Stimulated activated CD4-positive, alpha-beta T cell treated with anti-CD3 and anti-CD28 coated beads, Interleukin-4, amount 100 ng/mL, for 1 hour (primary cell): ENCODE data around the gene MTMR6.
"Not testable (repeated sequence)": the region's sequence is repeated elsewhere in the genome, so short reads cannot be mapped to it uniquely, and the experiment has no call there.

Experiments
- DNase-seq: peaks from one replicate; pipeline ENCODE4 v3.0.0-alpha.2; 2020

MTMR6 gene

DNA sequence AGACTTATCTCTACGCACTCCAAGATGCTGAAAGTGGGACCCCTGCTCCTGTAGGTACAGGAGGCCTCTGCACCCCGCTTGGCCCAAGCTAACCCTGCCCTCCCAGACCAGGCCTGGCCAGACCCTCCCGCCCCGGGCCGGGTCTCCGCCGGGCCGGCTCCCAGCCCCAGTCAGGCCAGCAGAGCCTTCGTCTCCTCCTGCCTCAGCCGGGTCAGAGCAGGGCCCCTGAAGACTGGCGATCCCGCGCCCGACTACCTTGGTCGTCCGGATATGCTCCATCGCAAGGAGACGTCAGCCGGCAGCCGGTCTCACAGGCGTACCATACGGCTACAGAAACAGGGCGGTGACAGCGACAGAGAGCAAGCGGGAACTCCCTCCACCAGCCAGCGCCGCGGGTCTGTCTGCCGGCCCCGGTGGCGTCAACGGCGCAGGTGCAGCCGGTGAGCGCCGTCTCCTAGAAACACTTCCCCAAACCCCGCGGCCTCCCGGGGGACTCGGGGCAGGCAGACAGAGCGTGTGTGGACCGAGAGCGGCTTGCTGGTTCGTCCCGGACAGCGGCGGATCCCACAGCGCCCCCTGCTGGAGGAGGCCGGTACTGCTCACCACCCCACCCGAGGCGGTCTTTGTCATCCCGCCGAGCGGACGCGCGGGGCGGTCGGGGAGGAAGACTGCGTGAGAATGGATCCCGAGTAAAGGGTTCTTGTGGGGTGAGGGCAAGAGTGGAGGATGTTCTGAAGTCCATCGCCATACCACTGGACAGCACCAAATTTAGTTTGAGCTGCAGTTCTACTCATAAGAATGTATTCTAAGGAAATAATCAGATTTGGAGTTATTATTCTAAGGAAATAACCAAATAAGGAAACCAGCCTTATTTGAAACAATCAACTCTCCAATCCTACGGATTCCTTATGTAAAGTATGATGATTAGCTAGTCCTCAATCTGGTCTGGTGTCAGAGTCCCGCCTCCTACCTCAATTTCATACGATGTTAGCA is at the start of gene MTMR6:
Gene MTMR6, minus strand, starts transcription at position 520 of the 993 bp plus-strand sequence. Its CDS starts 241 bp downstream, at position 279.
- peak; percentile 96 for DNase-seq

DNA sequence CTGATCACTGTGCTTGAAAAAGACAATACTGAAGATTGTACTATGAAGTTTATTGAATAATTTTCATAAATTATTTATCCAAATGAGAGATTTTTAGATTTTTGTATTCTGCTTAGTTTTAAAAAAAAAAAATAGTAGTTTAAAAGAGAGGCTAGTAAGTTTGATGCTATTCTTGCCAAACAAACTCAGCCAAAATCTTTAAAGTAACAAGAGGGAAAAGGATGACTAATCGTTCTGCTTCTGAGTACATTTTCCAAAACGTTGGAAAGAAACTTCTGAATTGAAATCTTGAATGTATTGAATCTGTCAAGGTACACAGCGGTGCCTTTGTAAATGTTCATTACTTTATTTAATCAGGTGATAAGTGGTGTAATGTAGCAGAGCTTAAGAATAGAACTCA is 48.6 kb upstream of the MTMR6 start:
- no peak for DNase-seq

DNA sequence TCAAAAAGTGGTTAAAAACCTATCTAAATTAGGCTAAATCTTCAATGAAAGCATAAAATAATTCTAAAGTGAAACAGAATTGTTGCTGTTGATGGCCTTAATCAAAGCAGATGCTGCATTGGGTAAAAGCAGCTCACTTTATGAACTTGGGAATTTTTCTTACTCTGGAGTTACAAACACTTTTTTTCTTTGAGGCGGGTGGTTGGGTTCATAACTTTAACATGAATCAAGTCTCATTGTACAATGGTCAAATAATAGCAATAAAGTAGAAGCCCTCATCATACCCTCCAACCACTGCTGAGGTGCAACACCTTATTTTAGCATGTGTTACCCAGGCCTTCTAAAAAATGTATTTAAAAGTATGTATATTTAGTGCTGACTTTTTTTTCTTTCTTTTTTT is 43.3 kb upstream of the MTMR6 start:
- DNase-seq, result no peak

DNA sequence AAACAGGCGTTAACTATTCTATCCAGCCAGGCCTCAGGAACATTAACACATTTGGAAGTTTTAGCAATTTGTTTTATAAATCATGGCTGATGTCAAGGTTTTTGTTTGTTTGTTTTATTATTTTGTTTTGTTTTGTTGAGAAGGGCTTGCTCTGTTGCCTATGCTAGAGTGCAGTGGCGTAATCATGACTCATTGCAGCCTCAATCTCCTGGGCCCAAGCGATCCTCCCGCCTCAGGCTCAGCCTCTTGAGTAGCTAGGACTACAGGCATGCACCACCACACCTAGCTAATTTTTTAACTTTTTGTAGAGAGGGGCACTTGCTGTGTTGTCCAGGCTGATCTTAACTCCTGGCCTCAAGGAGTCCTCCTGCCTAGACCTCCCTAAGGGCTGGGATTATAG is 42.4 kb upstream of the MTMR6 start:
- no peak for DNase-seq

DNA sequence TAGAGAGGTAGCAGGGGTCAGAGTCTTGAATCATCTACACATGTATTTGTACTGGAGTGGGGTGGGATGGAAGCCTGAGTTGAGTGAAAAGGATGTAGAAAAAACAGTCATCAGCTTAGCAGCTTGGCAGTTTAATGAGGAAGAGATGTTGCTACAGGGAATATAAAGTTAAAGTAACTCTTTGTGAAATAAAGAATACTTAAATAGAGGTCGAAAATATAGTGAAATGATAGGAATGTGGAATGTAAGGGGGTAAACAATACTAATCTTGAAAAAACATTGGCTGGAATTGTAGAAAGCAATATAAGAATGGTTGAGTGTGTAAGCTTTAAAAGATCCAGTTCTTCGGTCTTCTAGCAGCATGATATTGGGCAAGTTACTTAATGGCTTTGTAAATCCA is 36.8 kb upstream of the MTMR6 start:
- no peak for DNase-seq

DNA sequence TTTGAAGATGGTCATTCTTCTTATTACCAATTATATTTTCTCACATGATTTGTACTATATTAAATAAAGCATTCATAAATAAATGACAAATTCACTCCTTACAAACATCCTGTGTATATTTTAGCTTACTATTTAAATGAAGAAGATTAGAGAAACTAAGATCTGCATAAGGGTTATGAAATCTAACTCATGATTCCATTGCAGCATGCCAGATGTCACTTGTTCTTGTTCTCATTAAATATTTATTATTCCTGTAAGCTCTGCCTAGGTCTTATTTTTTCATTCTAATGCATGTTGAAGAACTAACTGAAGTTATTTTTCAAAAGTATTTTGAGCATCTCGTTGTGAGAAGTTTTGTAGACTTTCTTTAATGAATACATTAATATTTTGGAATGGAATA is 32.5 kb upstream of the MTMR6 start:
- DNase-seq, result no peak

DNA sequence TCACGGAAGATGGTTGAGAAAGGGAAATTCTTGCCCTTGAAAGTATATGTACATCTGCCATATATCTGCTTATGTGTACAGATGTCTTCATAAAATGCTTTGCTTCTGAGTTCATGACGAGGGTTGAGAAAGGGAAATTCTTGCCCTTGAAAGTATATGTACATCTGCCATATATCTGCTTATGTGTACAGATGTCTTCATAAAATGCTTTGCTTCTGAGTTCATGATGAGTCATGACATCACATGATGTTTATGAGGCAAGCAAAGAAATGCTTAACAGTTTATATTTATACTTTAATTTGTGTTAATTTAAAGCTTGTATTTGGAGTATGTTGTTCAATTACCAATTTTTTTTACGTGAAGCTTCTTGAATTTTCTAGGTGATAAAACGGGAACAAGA is 31.7 kb upstream of the MTMR6 start:
- not testable (repeated sequence) for DNase-seq

DNA sequence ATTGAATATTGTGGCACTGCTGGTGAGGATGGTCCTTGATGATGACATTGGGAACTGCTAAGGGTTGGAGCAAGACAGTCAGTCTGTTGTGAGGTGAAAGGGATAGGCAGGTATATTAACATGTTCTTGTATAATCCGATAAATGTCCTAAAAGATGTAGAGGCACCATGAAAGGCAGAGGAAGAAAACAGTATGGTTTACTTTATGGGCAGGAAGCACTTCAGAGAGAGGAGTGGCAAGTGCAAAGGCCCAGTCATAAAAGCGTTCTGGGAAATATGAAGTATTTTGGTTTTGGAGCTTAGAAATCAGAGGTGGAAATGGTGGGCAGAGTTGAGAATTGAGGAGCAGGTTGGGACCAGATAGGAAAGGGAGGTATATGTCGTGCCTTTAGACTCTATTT is 23.6 kb upstream of the MTMR6 start:
- DNase-seq, result no peak

DNA sequence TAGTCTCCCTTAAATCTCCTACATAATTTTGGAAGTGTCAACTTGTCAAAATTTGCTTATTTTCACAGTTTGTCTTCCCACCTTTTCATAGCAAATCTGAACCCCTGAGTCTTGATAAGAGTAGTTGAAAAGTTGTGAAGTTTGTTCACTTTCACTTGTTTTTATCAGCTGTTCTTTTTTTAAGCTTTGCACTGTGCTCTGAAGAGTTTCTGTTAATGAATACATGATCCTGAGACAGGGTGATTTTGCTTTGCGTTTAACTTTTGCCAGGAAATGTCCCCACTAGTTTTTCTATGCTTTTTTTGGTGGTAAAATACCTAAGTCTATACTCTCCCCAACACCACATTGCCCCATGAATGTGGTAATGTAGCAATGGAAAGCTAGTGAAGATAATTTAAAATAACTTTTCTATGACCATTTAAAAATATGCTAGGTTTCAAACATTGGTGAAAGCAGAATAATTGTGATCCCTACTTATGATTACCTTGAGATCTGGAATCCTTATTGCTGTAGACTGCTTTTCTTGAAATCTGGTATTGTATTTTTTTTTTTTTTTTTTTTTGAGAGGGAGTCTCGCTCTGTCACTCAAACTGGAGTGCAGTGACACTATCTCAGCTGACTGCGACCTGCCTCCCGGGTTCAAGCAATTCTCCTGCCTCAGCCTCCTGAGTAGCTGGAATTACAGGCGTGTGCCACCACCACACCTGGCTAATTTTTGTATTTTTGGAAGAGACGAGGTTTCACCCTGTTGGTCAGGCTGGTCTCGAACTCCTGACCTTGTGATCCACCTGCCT is 19.6 kb upstream of the MTMR6 start:
- no peak for DNase-seq

DNA sequence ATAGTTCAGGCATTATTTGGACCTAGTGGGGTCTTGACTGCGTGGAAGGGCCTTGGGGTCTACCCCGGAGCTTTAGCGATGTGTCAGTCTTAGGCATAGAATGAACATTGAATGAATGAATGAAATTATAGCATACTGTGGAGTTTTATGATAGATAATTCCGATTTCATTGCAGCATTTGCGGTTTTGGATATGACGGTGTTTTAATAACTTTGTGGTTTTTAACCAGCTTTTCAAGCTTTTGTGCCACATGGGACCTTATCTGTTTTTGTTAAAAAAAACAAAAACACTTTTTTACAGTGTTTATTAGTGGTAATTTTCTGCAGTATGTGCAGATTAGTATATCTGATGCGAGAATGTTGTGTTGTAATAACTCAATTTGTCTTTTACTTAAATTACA is 14.8 kb upstream of the MTMR6 start:
- no peak for DNase-seq

DNA sequence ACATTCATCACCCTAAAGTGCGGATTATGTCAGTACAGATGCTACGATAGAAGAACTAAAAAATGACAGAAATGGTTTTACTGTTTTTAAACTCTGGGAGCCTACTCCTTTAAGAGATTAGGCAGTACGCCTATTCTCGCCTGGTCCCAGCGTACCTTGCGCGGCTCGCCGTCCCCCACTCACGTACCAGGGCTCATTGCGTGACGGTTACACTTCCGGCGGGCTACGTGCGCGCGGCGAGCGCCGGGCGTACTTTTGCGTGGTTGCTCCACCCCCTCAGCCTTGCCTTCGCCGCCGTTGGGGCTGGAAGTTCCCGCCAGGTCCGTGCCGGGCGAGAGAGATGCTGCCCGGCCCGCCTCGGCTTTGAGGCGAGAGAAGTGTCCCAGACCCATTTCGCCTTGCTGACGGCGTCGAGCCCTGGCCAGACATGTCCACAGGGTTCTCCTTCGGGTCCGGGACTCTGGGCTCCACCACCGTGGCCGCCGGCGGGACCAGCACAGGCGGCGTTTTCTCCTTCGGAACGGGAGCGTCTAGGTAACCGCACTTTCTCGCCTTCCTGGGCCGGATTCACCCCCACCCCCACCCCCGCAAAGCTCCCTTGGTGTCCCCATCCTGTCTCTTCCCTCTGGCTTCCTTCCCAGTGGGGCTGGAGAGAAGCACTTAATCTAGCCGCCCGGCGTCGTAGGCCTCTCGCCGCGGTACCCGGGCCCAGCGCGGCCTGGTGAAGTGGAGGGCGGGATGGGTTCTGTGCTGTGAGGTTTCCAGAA is 14.2 kb upstream of the MTMR6 start, which contains the start of gene NUP58:
Gene NUP58, plus strand, starts transcription at position 279 of the 767 bp plus-strand sequence. Its CDS starts 149 bp downstream, at position 428.
- DNase-seq, result peak; percentile 93

DNA sequence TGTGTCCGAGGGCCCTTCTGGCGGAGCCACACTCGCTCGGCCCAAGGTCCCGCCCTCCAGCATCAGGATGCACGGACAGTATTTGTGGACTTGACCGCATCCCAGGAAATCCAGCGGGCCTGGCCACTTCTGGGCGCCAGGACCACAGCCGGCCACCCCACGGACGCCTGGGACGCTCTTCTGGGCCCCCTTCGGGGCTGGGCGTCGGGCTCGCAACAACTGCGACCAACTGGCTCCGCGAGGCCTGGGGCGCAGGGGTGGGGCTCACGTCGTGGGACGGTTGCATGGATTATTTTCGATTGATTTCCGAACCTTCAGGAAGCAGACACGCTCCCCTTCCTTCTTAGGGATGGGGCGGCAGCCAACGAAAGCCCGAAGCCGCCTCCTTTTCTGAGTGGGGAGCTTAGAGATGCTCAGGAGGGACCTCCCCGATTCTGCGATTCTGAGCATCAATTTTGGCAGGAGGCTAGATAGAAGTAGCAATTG is 13.6 kb upstream of the MTMR6 start:
- peak; percentile 21 for DNase-seq

DNA sequence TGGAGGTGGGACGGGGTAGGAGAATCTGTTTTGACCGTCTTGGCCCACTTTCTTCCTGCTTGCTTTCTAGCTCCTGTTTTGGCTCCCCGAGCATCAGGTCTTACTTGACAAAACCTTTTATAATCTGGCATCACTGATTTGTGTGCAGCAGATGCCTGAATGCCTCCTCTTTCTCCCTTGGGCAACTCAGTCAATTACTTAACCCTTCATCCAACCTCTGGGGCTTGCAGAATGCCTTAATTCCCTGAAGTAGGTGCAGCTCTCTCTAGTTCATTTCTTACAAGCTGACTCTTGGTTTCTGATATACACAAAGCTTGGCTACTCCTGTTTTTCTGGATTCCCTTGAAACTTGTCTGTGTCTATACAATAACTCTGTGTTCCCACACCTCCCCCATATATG is 8.4 kb upstream of the MTMR6 start:
- DNase-seq, result no peak

DNA sequence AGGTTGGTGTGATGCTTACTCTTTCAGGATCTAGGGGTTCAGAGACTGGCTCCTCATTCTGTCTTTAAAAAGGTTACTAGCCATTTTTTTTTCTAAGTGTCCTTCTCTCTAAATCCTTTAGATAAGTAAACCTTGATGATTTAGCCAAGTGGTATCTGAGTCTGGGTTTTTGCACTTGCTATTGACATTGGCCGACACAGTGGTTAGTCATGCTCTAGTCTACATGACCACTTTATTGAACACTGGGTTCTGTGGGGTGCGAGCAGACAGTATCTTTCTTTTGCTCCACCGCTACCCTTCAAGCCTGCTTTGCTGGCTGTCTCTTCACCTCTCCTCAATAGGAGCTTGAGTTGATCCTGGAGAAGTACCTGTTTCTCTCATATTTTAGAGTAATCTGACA is 7.9 kb upstream of the MTMR6 start:
- no peak for DNase-seq

DNA sequence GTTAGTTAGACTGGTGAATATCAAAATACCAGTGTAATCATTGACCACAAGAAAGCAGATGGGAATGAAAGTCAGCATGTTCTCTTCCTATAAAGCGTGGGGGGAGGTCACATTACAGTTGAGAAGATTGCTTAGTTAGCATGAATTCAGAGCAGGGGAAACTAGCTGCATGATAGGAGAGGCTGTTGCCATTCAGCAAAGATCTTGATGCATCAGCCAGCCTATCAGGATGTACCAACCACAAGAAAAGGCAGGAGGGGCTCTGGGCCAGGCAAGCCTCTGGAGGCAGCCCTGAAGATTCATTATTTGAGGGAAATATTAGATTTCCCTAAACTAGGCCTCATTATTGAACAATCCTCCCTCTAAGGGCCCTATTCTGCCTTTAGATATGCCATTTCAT is 5.0 kb upstream of the MTMR6 start:
- no peak for DNase-seq

DNA sequence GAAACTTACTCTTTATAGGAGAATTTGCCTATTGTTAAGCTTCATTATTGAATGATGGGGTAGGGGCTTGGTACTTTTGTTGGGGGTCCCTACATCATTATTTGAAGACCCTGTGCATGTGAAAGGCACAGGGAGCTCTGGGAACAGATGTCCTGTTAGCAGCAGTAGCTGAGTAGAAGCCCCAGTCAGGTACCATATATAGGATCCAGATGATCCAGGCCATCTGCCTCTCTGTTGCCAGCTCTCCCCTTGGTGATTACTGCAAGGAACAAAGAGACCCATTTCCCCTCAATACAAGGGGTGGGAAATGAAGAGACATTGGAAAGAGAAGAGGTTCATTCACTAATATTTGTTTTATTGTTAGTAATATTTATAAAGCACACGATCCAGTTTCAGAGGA is 4.4 kb upstream of the MTMR6 start:
- DNase-seq, result no peak

DNA sequence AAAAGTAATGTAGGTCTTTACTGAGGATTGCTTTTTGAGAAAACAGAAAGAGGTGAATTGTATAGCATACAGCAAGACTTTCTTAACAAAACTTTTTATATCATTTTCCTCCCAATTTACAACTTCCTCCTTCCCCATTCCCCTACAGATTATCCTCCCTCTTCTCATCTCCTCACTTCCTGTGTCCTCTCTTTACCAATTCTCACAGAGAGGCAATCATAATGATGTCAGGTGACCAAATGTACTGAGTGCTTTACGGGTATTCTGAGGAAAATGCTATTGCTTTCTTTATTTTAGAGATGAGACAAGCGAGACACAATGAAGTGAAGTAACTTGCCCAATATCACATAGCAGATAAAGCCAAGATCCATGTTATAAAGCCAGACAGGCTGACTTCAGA is 1.7 kb upstream of the MTMR6 start:
- DNase-seq, result no peak

DNA sequence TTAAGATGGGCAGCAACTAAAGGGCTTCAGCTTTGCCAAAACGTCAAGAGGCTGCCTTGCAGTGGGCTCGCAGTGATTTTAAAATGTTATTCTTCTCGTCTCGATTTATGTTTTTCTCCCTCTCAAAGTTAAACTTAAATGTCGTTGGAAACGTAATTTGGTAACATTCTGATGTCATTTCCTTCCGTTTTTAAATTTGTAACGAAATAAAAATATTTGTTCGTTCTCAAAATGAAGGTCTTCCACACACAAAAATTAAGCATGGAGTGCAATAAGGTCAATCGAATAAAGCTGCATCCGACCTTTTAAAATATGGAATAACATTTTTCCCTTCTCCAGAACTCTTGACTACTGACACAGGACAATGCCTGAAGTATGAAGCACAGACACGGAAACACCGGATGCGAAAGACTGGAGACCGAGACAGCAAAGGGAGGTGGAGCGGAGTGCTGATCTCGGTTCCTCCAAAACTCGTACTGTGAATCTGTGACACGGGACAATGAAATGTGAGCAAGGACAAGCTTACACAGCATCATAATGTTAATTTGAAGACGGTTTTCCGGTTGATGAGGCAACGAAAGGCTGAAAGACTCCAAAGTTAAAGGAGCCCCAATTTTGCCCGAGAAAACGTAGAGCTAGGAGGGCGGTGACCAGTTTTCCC is 850 bp downstream of the MTMR6 start:
- no peak for DNase-seq

DNA sequence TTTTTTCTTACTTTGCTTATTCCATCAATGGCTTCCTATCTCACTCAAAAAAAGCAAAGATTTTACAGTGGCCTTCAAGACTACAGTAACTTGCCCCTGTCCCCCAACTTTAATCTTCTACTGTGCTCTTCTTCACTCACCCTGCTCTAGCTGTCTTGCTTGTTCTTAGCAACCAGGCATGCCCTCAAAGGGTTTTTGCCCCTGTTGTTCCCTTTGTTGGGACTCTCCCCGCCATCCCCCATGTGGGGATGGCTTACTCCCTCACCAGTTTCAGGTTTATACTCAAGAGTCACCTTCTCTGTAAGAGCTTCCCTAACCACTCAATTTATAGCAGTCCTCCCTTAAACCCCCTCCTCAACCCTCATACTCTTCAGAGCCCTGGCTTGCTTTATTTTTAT is 5.4 kb downstream of the MTMR6 start:
- no peak for DNase-seq

DNA sequence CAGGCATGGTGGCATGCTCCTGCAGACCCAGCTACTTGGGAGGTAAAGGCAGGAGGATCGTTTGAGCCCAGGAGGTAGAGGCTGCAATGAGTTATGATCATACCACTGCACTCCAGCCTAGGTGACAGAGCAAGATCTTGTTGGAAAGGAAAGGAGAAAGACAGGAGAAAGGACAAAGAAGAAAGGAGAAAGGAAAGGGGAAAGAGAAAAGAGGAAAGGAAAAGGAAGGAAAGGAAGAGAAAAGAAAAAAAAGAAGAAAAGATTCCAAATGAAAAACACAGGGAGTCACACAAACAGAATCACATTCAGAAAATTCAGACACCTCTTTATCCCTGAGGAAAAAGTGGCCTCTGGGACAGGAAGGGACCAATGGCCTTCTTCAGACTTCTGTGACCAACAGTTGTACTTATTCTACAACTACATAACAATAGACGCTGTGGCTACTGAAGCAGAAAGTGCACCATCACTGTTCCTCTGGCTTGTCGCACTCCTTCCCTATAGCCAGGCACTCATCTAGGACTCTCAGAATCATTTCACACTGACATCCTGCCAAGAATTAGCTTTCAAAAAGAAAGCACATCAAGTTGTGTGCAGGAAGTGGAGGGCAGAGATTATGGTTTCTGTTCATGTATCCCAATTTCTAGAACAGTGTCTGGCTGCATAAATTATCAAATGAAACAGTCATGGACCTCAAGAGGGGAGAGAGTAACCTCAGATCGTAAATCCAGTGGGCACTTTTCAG is 5.9 kb downstream of the MTMR6 start:
- no peak for DNase-seq

DNA sequence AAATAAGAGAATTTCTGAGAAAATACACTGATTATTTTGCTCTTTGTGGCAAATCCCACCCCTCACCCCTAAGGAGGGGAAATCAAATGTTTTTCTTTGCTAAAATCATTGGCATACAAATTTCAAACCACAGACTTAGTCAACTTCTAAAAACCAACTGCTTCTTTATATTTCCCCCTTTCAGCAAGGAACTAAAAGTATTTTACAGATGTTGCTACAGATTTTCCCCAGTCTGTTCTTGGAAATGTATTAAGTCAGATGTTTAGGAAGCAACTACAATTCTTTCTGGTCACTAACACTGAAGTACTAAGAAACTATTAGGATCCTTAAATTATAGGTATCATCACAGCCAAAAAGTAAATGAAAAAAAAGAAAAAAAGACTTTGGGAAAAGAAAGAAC is 6.9 kb downstream of the MTMR6 start:
- DNase-seq, result no peak

DNA sequence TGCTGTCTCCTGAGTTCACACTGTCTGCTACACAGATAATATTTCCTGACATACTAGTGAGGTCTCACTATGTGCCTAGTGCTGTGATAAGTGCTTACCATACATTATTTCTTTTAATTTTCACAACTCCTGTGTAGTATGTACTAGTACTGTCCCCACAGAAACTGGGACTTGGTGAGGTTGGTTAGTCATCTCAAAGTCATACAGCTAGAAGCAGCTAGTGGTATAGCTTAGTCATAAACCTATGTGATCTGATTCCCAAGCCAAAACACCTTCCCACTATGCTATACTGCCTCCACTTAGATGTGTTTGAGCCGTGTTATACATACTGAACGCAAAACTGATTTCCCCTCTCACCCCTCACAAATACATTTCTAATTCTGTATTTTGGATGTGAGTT is 10.5 kb downstream of the MTMR6 start:
- no peak for DNase-seq
